GM21619 (cell line): Measurements from ENCODE around the gene TCF23.
"Not testable (repeated sequence)": the region's sequence is repeated elsewhere in the genome, so short reads cannot be mapped to it uniquely, and the experiment has no call there.

Experiments used
- ATAC-seq: cut with Tn5 transposase; IDR thresholded peaks from one replicate; pipeline ENCODE4 v1.9.1; 2021; ENCODE audit not compliant: unreplicated experiment

TCF23 gene

GRCh38 chr2:27186613-27187345, 38.0 kb downstream of the TCF23 start:
- ATAC-seq = no peak

- no peak for ATAC-seq
Measured at GRCh38 chr2:27189989-27190388, 41.2 kb downstream of the TCF23 start.

- no peak for ATAC-seq
Measured at GRCh38 chr2:27191070-27191829, 42.4 kb downstream of the TCF23 start.

DNA sequence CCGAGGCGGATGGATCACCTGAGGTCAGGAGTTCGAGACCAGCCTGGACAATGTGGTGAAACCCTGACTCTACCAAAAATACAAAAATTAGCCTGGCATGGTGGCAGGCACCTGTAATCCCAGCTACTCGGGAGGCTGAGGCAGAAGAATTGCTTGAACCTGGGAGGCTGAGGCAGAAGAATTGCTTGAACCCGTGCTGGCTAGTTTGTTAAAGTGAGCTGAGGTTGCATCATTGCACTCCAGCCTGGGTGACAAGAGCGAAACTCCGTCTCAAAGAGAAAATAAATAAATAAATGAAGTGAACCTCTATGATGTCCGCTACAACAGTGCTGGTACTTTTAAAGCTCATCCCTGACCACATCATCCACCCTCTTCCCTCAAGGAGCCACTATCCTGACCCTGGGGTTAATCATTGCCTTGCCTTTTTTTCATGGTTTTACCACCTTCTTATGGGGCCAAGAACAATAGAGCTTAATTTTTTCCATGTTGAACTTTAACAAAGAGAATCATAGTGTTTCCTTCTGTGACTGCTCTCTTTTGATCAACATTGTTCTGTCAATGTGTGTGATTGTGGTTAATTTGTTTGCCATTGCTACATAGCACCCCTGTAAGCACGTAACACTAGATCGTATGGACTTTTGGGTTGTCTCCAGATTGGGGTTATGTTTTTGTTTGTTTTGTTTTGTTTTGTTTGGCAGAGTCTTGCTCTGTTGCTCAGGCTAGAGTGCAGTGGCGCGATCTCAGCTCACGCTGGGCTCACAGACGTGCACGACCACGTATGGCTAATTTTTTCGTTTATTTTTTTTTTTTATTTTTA, 45.9 kb downstream of the TCF23 start:
- no peak for ATAC-seq

GRCh38 chr2:27195799-27196198, 47.0 kb downstream of the TCF23 start:
- ATAC-seq = not testable (repeated sequence)

DNA sequence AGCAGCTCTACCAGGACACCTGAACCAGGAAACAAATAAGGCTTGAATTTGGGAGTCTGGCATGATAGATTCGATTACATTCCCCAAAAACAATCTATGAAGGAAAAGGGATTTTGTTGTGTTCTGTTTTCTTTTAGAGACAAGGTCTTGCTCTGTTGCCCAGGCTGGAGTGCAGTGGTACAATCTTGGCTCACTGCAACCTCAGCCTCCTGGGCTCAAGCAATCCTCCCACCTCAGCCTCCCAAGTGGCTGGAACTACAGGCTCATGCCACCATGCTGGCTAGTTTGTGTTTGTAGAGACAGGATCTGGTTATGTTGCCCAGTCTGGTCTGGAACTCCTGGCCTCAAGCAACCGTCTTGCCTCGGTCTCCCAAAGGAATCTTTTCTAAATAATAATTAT, 49.3 kb downstream of the TCF23 start:
- not testable (repeated sequence) for ATAC-seq

- ATAC-seq = no peak
Measured at GRCh38 chr2:27198627-27199026, 49.8 kb downstream of the TCF23 start.

DNA sequence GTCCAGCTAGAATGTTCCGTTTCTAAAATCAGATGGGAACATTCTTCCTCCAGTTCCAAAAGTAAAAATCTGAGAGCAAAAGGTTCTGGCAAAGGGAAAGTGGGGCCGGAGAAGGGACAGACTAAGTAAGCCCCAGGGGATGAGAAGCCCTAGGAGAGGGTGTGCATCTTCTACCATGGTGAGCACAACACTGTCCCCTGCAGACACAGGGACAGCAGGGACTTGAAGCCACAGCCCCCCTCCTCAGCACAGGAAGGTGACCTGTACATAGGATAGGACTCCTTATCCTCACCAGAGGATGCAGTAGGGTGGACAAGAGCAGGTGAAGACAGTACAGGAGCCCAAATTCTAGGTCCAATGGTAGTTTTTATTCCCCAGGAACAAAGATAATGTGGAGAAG, 50.4 kb downstream of the TCF23 start:
- ATAC-seq = no peak

GRCh38 chr2:27201675-27202074, 52.9 kb downstream of the TCF23 start:
- ATAC-seq = no peak

- no peak for ATAC-seq
Measured at GRCh38 chr2:27202854-27203253, 54.0 kb downstream of the TCF23 start.

GRCh38 chr2:27203741-27204140, 54.9 kb downstream of the TCF23 start:
- no peak for ATAC-seq

DNA sequence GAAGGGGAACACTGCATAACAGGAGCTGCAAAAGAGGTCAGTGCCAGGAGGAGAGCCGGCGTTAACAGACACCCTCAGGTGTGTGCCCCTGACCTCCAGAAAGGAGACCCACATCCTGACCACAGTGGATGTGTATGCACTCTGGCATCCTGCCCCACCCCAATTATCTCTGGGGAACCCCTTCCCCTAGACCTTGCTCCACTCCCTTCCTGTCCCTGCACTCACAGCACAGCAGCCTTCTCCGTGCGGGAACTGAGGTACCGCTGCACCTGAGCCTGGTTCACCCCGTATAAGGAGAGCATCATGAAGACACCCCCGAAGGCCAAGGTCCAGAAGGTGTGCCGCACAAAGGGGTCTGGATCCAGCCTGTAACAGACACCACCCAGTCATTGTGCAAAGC, 55.8 kb downstream of the TCF23 start:
- ATAC-seq = no peak

GRCh38 chr2:27205206-27205605, 56.4 kb downstream of the TCF23 start:
- no peak for ATAC-seq

DNA sequence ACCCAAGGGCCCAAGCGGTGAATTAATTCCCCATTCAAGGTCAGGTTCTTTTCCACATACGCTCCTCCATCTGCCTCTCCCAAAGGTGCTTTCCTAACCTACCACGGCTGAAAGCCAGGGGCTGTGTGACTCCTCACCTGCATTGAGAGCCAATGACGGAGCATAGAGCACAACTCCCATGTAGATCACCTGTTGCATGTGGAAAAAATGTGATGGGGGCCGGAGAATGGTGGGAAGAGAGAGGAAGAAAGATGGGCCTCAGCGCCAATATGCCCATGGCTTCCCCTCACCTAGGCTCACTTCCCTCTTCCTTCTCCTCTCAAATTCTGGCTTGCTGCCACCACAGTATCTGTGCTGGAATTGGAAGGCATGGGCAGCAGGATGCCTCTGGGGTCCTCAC, 57.5 kb downstream of the TCF23 start:
- ATAC-seq = no peak
